GM18519 (cell line): Measurements from ENCODE around the gene PNMA6A.
"Not testable (repeated sequence)": the region's sequence is repeated elsewhere in the genome, so short reads cannot be mapped to it uniquely, and the experiment has no call there.

Source experiments
- ATAC-seq: cut with Tn5 transposase; IDR thresholded peaks from one replicate; pipeline ENCODE4 v1.9.1; 2021; ENCODE audit warnings: mild to moderate bottlenecking, moderate library complexity; ENCODE audit not compliant: unreplicated experiment, low FRiP score

The PNMA6A gene

DNA sequence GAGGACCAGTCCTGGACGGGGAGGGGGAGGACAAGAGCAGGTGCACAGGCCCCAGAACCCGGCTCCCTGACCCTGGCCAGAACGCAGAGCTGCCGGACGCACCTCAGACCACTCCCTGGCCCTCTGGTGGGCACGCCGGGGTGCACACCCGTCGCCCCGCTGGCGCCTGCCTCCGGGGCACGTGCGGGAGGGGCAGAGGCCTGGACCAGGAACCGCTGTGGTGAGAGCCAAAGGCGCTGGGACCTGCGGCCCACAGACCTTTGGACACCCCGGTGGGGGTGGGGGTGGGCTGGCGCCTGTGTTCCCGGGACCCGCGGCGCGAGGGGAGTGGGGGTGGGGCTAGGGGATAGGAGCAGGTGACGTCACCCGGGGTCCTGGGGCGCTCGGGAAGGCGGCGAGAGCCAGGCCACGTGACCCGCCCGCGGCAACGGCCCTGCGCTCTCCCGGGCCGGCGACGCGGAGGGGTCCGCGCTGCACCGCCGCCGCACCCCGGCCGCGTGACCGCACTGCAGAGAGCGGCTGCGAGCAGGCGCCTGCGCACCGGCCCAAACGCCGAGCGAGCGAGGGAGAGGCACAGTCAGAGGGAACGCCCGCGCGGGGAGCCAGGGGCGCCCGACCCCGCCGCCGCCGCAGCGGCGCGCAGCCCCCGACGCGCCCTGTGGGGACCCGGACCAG lies at the start of gene PNMA6A:
TSS of gene PNMA6A (plus strand) at position 546 of the 675 bp plus-strand sequence. CDS start 609 bp downstream, outside the sequence.
- ATAC-seq, result not testable (repeated sequence)

- ATAC-seq, result not testable (repeated sequence)
These were observed 45.8 kb upstream of the PNMA6A start for GRCh38 chrX:153026501-153026900.

GRCh38 chrX:153028487-153028886 lies 43.8 kb upstream of the PNMA6A start:
- ATAC-seq, result not testable (repeated sequence)

- no peak for ATAC-seq
These were observed 43.1 kb upstream of the PNMA6A start for GRCh38 chrX:153029162-153029561.

DNA sequence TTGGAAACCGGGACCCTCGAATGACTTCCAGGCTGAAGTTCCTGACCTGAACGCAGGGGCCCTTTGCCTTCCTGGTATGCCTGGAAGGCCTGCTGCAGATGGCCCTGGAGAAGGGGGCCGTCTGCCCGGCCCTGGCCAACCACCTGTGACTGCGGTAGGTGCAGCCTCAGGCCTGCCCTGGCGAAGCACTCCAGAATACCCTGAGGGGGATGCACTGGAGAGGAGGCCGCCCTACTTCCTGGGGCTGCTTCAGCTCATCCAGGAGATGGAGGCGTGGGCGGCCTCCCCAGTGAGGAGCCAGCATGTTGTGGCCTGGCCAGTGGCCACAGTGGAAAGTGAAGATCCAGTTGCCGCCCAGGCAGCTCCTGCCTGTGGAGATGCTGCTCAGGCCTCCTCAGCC lies 42.4 kb upstream of the PNMA6A start:
- no peak for ATAC-seq

DNA sequence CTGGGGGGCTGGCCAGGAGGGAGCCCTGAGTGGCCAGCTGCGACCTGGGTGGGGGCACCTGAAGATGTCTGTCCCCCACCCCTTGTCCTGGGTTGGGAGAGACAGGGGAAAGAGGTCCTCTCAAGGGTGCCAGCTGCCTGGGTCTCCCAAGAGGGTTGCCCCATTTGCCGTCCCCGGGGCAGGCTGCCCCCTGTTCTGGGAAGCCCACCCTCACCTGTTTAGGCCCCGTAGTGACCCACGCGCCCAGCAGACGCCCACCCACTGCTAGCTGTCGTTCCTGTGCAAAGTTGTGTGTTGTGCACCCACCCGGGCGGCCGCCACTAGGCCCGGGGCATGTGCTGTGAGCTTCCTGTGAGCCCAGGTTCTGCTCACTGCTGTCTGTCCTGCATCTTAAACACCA lies 41.5 kb upstream of the PNMA6A start:
- ATAC-seq, result no peak

DNA sequence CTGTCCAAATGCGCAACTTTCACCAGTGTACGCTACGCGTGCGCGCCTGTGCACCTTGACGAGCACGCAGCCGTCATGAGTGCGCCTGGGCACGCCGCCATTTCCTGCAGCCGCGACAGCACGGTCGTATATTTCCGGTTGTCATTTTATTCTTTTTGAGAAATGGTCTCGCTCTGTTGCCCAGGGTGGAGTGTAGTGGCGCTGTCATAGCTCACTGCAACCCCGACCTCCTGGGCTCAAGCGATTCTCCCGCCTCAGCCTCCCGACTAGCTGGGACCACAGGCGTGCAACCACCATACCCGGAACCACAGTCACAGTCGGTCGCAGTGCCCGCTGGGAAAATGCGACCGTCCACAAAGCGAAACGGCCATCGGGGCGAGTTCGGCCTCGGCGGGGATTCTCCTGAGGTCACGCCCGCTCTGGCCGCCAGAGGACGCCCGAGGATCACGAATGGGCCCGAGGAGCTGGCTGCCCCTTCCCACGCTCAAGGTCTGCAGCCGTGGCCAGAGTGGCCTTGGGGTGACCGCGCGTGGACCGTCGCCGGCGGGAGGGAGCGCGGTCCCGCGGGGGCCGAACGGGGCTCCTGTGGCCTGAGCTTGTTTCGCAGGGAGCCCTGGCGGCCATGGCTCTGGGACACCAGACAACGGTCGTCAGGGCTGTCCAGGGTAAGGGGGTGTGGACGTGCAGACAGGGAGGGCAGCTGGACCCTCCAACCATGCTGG lies 39.7 kb upstream of the PNMA6A start:
- no peak for ATAC-seq

- ATAC-seq, result no peak
These were observed 23.2 kb upstream of the PNMA6A start for GRCh38 chrX:153049093-153049492.

DNA sequence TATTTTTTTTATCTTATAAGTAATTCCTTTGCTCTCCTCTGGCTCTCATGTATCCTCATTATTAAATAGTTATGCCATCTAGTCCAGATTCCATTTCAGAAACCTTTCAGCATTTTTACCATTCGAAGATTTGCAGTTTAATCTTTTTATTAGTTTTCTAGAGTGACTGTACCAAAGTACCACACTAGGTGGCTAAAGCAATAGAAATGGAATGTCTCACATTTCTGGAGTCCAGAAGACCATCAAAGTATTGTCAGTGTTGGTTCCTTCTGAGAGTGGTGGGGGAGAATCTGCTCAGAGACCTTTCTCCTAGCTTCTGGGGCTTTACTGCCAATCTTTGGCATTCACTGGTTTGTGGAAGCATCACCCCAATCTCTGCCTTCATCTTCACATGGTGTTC lies 19.7 kb upstream of the PNMA6A start:
- ATAC-seq, result no peak

- ATAC-seq, result no peak
These were observed 16.1 kb upstream of the PNMA6A start, which contains the start of gene PNMA3 for GRCh38 chrX:153055871-153056749. PNMA3 (plus strand) TSS chrX:153056470; CDS start chrX:153057056, 586 bp downstream.

DNA sequence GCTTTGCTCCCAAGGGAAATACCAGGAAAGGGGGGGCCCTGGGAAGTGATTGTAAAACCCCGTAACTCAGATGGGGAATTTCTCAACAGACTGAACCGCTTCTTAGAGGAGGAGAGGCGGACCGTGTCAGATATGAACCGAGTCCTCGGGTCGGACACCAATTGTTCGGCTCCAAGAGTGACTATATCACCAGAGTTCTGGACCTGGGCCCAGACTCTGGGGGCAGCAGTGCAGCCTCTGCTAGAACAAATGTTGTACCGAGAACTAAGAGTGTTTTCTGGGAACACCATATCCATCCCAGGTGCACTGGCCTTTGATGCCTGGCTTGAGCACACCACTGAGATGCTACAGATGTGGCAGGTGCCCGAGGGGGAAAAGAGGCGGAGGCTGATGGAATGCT lies 15.0 kb upstream of the PNMA6A start:
- no peak for ATAC-seq

GRCh38 chrX:153059191-153060094 lies 12.8 kb upstream of the PNMA6A start:
- no peak for ATAC-seq

DNA sequence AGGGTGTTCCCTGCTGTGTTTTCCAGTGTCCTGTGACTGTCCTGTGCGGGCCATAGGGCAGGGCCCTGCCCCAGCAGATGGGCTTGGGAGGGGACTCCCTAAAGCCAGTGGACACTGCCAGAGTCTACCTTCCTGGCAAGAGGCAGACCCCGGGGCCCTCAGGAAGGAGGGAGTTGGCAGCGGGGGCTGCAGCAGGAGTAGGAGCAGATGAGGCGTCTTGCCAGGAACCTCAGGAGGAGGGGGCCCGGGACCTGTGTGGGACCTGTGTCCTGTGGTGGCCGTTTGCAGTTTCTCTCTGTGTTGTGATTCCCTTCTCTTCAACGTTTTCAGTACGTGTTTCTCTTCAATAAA lies 12.2 kb upstream of the PNMA6A start:
- no peak for ATAC-seq

DNA sequence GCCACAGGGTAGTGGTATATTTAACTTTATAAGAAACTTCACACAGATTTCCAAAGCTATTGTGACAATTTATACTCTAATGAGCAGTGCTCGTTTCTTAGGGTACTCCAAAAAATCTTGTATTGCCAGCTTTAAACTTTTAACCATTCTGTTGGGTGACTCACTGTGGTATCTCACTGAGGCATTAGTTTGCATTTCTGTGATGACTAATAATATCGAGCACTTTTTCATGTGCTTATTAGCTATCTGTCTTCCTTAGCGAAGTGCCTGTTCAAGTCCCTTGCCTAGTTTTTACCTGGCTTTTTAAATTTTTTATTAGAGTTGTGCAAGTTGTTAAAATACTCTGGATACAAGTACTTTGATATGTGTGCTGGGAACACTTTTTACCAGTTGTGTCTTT lies 10.5 kb upstream of the PNMA6A start:
- no peak for ATAC-seq

GRCh38 chrX:153063315-153063714 lies 8.9 kb upstream of the PNMA6A start:
- ATAC-seq, result no peak

DNA sequence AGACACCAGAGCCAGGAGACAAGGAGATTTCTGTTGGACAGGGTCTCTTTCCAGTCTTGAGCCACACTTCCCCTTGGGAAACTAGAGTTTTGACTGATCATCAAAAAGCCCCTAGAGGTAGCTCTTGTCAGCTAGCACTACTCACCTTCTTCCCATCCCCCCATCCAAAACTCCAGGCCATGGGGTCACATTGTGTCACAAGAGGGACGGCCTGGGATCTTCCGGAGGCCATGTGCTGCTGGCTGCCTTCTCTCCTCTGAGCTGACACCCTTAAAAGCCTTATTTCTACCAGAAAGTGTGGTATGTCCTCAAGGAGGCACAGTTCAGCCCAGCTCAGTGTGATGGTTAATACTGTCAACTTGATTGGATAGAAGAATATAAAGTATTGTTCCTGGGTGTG lies 8.2 kb upstream of the PNMA6A start:
- ATAC-seq, result no peak

GRCh38 chrX:153065389-153065788 lies 6.9 kb upstream of the PNMA6A start:
- ATAC-seq, result no peak

- ATAC-seq, result not testable (repeated sequence)
These were observed 5.9 kb upstream of the PNMA6A start for GRCh38 chrX:153066402-153066801.

DNA sequence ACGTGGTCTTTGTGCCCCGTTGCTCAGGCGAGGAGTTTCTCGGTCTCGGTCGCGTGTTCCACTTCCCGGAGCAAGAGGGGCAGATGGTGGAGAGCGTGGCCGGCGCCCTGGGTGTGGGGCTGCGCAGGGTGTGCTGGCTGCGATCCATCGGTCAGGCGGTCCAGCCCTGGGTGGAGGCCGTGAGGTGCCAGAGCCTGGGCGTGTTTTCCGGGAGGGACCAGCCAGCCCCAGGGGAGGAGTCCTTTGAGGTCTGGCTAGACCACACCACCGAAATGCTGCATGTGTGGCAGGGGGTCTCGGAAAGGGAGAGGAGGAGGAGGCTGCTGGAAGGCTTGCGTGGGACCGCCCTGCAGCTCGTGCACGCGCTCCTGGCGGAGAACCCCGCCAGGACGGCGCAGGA lies 1.1 kb downstream of the PNMA6A start:
- ATAC-seq, result not testable (repeated sequence)

DNA sequence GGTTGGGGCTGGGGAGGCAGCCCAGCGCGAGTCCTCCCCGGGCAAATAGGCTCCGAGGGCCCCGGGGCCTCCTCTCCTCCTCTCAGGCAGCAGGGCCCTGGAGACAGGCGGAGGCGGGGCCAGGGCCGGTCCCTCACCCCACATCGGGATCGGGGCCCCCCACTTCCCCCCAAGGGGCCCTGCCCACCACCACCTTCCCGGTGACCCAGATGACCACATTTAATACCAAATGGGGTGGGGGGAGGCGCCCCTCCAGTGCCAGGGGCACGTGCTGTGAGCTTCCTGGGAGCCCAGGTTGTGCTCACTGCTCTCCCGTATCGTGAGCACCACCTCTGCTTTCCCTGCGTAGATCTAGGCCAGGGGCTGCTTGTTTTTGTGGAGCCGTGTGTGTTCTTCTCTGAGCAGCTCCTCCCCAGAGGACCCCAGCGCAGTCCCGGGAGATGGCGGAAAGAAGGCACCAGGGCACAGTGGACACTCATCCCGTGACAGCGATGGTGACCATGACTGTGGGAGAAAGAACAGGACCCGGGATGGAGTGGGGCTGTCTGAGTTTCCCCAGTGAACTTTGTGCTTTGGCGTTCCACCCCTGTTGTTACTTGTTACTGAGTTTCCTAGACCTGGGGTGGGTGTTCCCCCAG lies 2.1 kb downstream of the PNMA6A start:
- ATAC-seq, result no peak
